Measurements from ENCODE around the gene GLUL.

Gene GLUL

DNA sequence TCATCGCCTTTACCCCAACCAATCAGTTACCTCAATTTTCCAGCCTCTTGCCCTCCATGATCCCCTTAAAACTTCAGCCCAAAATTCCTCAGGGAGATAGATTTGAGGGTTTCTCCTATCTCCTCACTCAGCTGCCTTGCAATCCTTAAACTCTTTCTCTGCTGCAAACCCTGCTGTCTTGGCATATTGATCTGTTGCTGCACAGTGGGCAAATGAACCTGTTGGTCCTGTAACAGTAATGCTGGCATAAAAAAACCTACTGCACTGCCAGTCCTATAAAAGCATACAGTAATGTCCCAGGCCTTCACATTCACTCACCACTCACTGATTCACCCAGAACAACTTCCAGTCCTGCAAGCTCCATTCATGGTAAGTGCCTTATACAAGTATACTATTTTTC, 14.0 kb upstream of the GLUL start:
- no peaks in the 10 kb centered on the region for H3K4me1 ChIP-seq (ENCODE audit: insufficient read depth, low read length, poor library complexity, severe bottlenecking)

DNA sequence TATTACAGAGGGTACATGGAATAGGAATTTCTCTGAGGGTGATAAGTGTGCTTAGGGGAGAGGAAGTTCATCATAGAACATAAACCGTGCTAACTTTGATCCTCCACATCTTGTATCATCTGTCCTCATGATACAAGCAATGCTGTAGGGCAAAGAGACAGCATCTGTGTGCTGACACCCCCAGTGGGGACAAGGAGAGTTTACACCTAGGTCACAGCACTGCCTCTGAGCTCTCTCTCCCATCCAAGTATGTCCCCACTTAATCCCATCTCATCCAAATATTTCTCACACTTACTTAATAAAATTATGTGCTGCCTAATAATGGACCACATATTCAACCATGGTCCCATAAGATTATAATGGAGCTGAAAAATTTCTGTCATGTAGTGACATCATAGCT, 13.2 kb upstream of the GLUL start:
- no peaks in the 10 kb centered on the region for H3K9me3 ChIP-seq (ENCODE audit: insufficient read depth, low read depth, low read length)
- no peak overlapping the region for H3K4me3 ChIP-seq (ENCODE audit: low read length, poor library complexity, severe bottlenecking)

More for the DNA sequence above, 14.0 kb upstream of the GLUL start:
- no peaks in the 10 kb centered on the region for H3F3A ChIP-seq (ENCODE audit: low read depth)
- no peaks in the 10 kb centered on the region for H3K9me3 ChIP-seq (ENCODE audit: insufficient read depth, low read depth, low read length)
- H3K27me3 ChIP-seq (ENCODE audit: insufficient read depth, low read length, poor library complexity, severe bottlenecking), result no peaks in the 10 kb centered on the region
- H3K36me3 ChIP-seq (ENCODE audit: insufficient read depth, low read length), result no peaks in the 10 kb centered on the region
- no peak overlapping the region for H2AFZ ChIP-seq (ENCODE audit: low read length)
- no peak overlapping the region for H3K4me3 ChIP-seq (ENCODE audit: low read length, poor library complexity, severe bottlenecking)
- H3K9ac ChIP-seq (ENCODE audit: low read depth, low read length, poor library complexity, severe bottlenecking), result no peak overlapping the region
- H3K79me2 ChIP-seq (ENCODE audit: insufficient read depth, low read length), result no peaks in the 10 kb centered on the region
- no peak overlapping the region for H3K4me2 ChIP-seq (ENCODE audit: low read depth, low read length, poor library complexity, severe bottlenecking)
- H4K20me1 ChIP-seq (ENCODE audit: insufficient read depth, low read length, poor library complexity, severe bottlenecking), result no peaks in the 10 kb centered on the region
- H3K9me2 ChIP-seq (replicated peaks; ENCODE audit: low read depth, low read length), result no peaks in the 10 kb centered on the region
- TF ChIP-seq EZH2phosphoT487 (IDR thresholded peaks at IDR 0.05; ENCODE audit: borderline replicate concordance), result no peak
- TF ChIP-seq, protein P1, sequence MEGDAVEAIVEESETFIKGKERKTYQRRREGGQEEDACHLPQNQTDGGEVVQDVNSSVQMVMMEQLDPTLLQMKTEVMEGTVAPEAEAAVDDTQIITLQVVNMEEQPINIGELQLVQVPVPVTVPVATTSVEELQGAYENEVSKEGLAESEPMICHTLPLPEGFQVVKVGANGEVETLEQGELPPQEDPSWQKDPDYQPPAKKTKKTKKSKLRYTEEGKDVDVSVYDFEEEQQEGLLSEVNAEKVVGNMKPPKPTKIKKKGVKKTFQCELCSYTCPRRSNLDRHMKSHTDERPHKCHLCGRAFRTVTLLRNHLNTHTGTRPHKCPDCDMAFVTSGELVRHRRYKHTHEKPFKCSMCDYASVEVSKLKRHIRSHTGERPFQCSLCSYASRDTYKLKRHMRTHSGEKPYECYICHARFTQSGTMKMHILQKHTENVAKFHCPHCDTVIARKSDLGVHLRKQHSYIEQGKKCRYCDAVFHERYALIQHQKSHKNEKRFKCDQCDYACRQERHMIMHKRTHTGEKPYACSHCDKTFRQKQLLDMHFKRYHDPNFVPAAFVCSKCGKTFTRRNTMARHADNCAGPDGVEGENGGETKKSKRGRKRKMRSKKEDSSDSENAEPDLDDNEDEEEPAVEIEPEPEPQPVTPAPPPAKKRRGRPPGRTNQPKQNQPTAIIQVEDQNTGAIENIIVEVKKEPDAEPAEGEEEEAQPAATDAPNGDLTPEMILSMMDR (conservative IDR thresholded peaks at IDR 0.05; ENCODE audit: low read length), result no peak

DNA sequence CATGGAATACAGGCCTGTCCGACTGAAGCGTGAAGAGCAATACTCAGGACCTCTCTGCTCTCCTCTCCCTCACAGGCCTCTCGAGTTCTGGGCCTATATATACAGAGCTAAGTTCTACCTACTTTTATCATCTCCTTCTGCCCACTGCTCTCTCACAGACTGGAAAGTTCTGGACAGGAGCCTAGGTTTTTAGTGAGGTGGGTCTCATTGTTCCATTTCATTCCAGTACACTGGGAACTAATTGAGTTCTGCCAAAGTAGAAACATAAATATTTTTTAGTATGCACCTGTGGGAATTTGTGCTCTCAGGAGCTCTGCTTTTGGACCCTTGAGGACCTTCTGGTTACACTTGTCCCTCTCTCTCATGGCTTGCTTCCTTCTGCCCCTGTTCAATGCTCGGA, 9.0 kb upstream of the GLUL start, which contains the start of gene TEDDM1:
TEDDM1 (minus strand) TSS at position 101 of the 400 bp plus-strand sequence. CDS start 182 bp downstream, outside the sequence.
- no peaks in the 10 kb centered on the region for H3F3A ChIP-seq (ENCODE audit: low read depth)
- H2AFZ ChIP-seq (ENCODE audit: low read length), result no peak within 1 kb of the TSS
- H3K79me2 ChIP-seq (ENCODE audit: insufficient read depth, low read length), result no peaks in the 10 kb centered on the region
- H3K4me2 ChIP-seq (ENCODE audit: low read depth, low read length, poor library complexity, severe bottlenecking), result no peak within 1 kb of the TSS
- H3K4me1 ChIP-seq (ENCODE audit: insufficient read depth, low read length, poor library complexity, severe bottlenecking), result peaks cover 11% of the 10 kb centered on the region
- H3K36me3 ChIP-seq (ENCODE audit: insufficient read depth, low read length), result no peaks in the 10 kb centered on the region
- TF ChIP-seq, protein P1 (conservative IDR thresholded peaks at IDR 0.05; ENCODE audit: low read length), result no peak
- no peak for TF ChIP-seq EZH2phosphoT487 (IDR thresholded peaks at IDR 0.05; ENCODE audit: borderline replicate concordance)
- H3K9ac ChIP-seq (ENCODE audit: low read depth, low read length, poor library complexity, severe bottlenecking), result no peak within 1 kb of the TSS
- no peaks in the 10 kb centered on the region for H4K20me1 ChIP-seq (ENCODE audit: insufficient read depth, low read length, poor library complexity, severe bottlenecking)
- H3K4me3 ChIP-seq (ENCODE audit: low read length, poor library complexity, severe bottlenecking), result no peak within 1 kb of the TSS
- H3K27me3 ChIP-seq (ENCODE audit: insufficient read depth, low read length, poor library complexity, severe bottlenecking), result no peaks in the 10 kb centered on the region
- no peaks in the 10 kb centered on the region for H3K9me3 ChIP-seq (ENCODE audit: insufficient read depth, low read depth, low read length)
- H3K9me2 ChIP-seq (replicated peaks; ENCODE audit: low read depth, low read length), result no peaks in the 10 kb centered on the region

More for the DNA sequence above, 13.2 kb upstream of the GLUL start:
- Histone ChIP-seq H3K9ac (ENCODE audit: low read depth, low read length, poor library complexity, severe bottlenecking) (no peak overlapping the region), H3K27me3 (ENCODE audit: insufficient read depth, low read length, poor library complexity, severe bottlenecking) (no peaks in the 10 kb centered on the region), H4K20me1 (ENCODE audit: insufficient read depth, low read length, poor library complexity, severe bottlenecking) (no peaks in the 10 kb centered on the region), H3F3A (ENCODE audit: low read depth) (no peaks in the 10 kb centered on the region), H2AFZ (ENCODE audit: low read length) (no peak overlapping the region), H3K4me2 (ENCODE audit: low read depth, low read length, poor library complexity, severe bottlenecking) (no peak overlapping the region), H3K9me2 (replicated peaks; ENCODE audit: low read depth, low read length) (no peaks in the 10 kb centered on the region), H3K79me2 (ENCODE audit: insufficient read depth, low read length) (no peaks in the 10 kb centered on the region), H3K4me1 (ENCODE audit: insufficient read depth, low read length, poor library complexity, severe bottlenecking) (no peaks in the 10 kb centered on the region), H3K36me3 (ENCODE audit: insufficient read depth, low read length) (no peaks in the 10 kb centered on the region)
- TF ChIP-seq, protein P1 (conservative IDR thresholded peaks at IDR 0.05; ENCODE audit: low read length), result peak; percentile 48
- no peak for TF ChIP-seq EZH2phosphoT487 (IDR thresholded peaks at IDR 0.05; ENCODE audit: borderline replicate concordance)

Data from Loucy (cell line).